GM19035 (cell line): ENCODE data around the gene PRKG2.
"Not testable (repeated sequence)": the region's sequence is repeated elsewhere in the genome, so short reads cannot be mapped to it uniquely, and the experiment has no call there.

Experiments used
- ATAC-seq: cut with Tn5 transposase; IDR thresholded peaks from one replicate; pipeline ENCODE4 v1.9.1; 2021; ENCODE audit not compliant: unreplicated experiment

The PRKG2 gene

GRCh38 chr4:81164126-81164525, 50.9 kb downstream of the PRKG2 start:
- no peak for ATAC-seq

DNA sequence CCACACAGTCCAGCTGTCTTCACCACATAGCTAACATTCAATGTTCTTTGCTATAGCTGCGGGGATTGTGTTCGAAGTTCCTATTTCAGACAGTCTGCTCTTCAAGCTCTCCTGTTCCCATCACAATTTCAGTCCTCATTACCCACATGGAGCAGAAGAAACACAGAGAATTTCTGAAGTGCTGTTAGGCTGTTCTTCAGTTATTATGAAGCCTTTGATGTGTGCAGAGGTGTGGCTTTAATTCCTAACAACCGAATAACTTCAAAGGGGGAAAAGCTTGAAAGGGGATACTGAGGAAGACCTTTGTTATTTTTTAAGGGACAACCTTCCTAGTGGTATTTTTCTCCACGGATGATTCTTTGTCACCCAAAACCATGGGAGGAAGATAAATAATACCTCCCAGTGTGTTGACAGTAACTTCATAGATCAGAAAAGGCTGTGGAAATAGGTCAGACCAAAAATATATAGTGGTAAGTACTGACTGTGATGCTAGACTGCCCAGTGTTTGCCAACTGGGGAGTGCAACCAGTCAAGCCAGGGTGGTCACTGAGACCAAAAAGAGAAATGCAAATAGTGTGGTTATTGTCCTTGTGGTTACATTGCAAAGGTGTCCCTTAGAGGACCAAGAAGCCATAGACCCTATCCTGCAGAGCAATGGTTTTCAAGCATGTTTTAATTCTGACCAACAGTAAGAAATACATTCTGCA, 52.1 kb downstream of the PRKG2 start:
- ATAC-seq = no peak

GRCh38 chr4:81153714-81154323, 61.2 kb downstream of the PRKG2 start:
- not testable (repeated sequence) for ATAC-seq

DNA sequence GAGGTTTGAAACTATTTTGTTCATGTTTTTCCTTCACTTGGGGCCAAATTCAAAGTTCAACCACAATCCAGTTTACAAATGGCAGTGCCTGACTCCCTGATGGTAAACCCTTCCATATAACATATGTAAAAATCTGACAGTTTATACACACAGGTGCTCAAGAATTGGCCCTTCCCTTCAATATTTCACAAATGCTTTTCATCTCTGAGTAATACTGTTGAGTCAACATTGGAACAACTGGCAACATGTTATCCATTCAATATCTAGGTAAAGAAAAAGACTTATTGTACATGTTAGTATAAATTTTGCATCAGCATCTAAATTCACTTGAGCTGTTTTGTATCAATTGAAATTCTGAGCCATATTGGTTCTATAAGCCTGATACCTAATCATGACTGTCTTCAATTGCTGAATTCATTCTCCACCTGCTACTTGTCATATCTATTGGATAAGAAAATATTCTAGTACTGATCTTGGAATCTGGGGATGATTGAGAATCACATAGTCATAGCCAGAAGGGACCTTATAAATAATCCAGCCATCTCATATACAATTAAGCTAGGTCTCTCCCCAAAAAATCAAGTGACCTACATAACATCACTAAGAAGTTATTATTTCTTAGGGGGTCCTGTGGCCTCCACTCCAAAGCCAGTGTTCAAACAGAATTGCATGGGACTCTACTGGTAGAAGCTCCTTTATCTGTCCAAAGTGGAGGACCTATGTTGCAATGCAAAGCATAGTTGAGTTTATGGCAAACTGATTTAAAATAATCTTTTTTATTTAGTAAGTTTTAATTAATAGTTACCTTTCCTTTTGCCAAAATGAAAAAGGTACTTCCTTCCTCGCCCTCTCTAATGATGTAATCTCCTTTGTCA, 61.9 kb downstream of the PRKG2 start:
- ATAC-seq = no peak

GRCh38 chr4:81149976-81150375, 65.0 kb downstream of the PRKG2 start:
- ATAC-seq = no peak

GRCh38 chr4:81148576-81148975, 66.4 kb downstream of the PRKG2 start:
- no peak for ATAC-seq

DNA sequence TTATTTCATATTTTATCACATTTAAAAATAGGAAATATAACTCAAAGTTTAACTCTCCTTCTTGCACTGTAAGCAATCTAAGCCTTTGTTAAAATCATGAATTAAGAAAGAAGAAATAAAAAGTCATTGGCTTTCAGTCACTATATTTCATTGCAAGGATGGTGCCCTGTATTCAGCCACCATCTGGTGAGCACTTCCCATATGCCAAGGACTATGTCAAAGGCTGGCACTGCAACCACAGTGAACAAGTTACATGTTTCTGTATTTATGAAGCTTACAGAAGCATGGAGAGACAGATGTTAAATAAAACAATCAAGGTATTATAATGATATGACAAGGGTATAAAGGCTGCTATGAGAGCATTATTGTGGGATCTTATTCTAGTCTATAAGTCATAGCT, 68.6 kb downstream of the PRKG2 start:
- ATAC-seq = no peak

GRCh38 chr4:81143183-81143582, 71.8 kb downstream of the PRKG2 start:
- no peak for ATAC-seq

DNA sequence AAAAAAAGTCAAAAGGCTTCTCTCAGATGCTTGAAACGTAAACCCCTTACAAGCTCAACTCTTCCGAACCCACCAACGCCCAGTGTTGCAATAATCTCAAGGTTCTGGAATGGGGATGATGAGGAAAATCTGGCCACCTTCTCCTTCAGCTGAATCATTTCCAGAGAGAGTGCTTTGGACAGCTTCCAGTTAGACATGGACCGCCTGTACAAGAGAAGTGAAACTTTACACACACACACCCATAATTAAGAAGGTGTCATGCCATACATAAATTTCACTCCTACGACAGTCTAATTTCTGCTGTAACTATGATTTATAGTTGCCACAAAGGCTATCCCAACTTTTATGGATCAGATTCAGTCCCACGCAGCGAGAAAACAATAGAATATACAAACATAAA, 72.3 kb downstream of the PRKG2 start:
- no peak for ATAC-seq

GRCh38 chr4:81137894-81138293, 77.1 kb downstream of the PRKG2 start:
- ATAC-seq = no peak

DNA sequence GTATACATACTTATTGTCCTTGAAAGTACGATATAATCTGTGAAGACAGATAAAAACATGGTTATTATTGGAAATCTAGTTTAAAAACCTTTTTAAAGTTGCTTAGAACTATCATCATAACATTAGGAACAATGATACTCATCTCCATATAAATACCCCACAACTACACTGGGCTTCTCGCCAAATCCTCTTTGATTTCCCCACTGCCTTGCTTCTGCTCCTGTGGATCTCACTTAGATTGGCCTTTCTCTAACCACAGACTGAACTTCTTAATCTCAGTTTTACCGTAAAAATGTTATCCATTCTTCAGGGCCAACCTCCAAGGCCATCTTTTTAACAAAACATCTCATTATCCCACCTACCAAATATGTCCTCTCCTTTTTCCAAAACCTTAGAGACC, 77.6 kb downstream of the PRKG2 start:
- ATAC-seq = no peak

DNA sequence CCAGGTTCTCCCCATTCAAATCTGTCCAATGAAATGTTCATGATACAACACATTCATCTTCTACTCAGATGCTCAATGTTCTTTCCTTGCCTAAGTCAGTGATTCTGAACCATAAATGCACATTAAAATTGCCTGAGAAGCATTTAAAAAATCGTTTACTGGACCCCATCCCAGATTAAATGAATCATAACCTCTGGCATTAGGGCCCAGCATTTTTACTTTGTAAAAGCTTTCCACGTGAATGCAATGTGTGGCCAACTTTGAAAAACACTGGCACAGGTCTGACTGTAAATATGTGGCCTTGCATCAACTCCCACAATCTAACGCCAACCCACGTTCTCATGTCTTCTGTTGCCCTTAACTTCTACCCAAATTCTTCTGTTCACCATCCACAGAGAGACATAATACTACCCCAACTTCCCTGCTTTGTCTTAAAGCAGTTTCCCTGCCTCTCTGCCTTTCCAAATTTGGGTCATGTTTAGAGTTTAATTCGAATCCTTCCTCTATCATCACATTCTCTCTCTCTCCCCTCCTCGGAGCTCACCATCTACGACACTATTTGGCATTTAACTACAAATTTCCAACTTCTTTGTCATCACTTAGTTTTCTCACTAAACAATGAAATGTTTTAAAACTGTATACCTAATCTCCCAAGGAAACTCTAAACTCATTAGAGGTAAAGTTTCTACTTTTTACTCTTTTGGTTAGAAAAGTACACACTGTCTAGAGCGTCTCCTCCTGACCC, 78.7 kb downstream of the PRKG2 start:
- no peak for ATAC-seq

GRCh38 chr4:81135501-81135900, 79.5 kb downstream of the PRKG2 start:
- no peak for ATAC-seq

DNA sequence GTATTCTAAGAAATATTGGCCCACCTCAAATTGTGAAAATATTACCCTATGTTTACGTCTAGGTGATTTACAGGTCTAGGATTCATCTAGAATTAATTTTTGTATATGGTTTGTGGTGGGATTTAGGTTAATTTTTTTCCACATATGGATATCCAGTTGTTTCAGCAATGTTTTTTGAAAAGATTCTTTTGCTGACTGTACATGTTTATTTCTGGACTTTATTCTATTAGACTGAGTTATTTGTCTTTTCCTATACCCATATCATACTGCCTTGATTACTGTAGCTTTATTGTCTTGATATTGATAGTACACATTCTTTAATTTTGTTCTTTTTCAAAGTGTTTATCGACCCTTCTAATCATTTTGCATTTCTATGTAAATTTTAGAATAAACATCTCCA, 83.5 kb downstream of the PRKG2 start:
- no peak for ATAC-seq

DNA sequence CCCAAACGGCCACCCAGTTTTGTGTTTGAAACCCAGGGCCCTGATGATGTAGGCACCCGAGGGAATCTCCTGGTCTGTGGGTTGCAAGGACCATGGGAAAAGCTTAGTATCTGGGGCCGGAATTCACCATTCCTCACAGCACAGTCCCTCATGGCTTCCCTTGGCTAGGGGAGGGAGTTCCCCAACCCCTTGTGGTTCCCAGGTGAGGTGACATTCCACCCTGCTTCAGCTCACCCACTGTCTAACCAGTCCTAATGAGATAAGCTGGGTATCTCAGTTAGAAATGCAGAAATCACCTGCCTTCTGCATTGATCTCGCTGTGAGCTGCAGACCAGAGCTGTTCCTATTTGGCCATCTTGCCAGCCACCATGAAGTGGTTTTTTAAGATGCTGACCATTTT, 84.0 kb downstream of the PRKG2 start:
- no peak for ATAC-seq

- no peak for ATAC-seq
Observed at GRCh38 chr4:81130569-81130968, 84.5 kb downstream of the PRKG2 start.

- ATAC-seq = no peak
Observed at GRCh38 chr4:81120055-81120454, 95.0 kb downstream of the PRKG2 start.

DNA sequence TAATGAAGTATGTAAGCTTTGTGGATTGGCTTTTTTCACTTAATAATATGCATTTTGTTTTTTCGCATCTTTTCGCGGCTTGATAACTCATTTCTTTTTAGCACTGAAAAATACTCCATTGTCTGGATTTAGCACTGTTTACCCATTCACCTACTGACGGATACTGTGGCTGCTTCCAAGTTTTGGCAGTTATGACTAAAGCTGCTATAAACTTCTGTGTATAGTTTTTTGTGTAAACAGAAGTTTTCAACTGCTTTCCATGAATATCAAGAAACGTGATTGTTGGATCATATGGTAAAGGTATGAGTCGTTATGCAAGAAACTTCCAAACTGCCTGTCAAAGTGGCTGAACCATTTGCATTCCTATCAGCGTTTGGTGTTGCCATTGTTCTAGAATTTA, 96.9 kb downstream of the PRKG2 start:
- ATAC-seq = no peak

GRCh38 chr4:81116566-81116965, 98.5 kb downstream of the PRKG2 start:
- ATAC-seq = no peak

- ATAC-seq = no peak
Observed at GRCh38 chr4:81113024-81113423, 102.0 kb downstream of the PRKG2 start.

DNA sequence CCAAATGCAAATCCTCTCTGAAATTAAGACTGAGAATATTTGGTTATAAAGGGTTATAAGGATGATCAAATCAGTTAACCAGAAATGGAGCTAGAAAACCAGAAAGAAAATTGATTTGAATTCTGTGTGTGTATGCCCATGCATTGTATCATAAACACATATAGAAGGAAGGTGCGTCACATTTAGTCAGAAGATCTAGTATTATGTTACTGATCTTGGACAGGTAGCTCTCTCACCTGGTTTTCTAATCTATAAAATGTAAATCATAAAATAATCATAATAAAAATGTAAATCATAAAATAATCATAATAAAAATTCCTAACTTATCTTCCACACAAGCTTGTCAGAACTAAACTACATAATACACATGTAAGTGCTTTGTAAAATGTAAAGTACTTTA, 105.7 kb downstream of the PRKG2 start:
- no peak for ATAC-seq
